Kidney epithelial cell (primary cell): Measurements from ENCODE around the gene RMND5B. TPM values are rescaled to one million over a fixed set of nuclear protein-coding genes. Genes with fewer than 3 reads are reported as not detected.

Source experiments
- DNase-seq: peaks from one replicate; pipeline ENCODE4 v3.0.0-alpha.2; 2010; ENCODE audit warnings: low read depth
- H3K27me3 ChIP-seq: 2 replicates; pipeline ENCODE4 v1.6.0; 2011; ENCODE audit warnings: low read length; ENCODE audit not compliant: control insufficient read depth, insufficient read depth
- H3K36me3 ChIP-seq: 2 replicates; pipeline ENCODE4 v1.5.1; 2011; ENCODE audit warnings: low read length; ENCODE audit not compliant: control insufficient read depth, insufficient read depth
- H3K4me3 ChIP-seq: 2 replicates; pipeline ENCODE4 v1.5.1; 2011; ENCODE audit warnings: low read depth, mild to moderate bottlenecking, control low read depth, low read length
- CTCF ChIP-seq: IDR thresholded peaks from 2 replicates; pipeline ENCODE4 v1.5.1; 2011; ENCODE audit warnings: mild to moderate bottlenecking, moderate library complexity, low read length, control low read depth, inconsistent platforms; ENCODE audit not compliant: insufficient read depth, poor library complexity, severe bottlenecking
- total RNA-seq: library from RNA; depleted of rRNA; stranded (reverse); fragments of >200 nt; gene quantifications from 2 replicates; pipeline ENCODE4 v1.2.3, GENCODE V29; 2015

Gene RMND5B
- total RNA-seq, 1 donor from 2014 or later = 26.3 TPM

DNA sequence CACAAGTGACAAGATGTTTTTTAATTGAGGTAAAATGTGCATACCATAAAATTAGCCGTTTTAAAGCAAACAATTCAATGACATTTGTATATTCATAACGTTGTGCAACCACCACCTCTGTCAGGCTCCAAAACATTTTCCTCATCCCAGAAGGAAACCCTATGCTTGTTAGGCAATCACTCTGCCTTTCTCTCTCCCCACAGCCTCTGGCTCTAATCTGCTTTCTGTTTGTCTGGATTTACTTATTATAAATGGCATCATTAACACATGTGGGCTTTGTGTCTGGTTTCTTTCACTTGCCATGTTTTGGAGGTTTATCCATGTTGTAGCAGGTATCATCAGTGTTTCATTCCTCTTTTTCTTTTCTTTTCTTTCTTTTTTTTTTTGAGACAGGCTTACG, 18.9 kb upstream of the RMND5B start:
- no peak for TF ChIP-seq CTCF
- Histone ChIP-seq H3K36me3 (no peaks in the 10 kb centered on the region), H3K27me3 (peaks cover 6% of the 10 kb centered on the region), H3K4me3 (no peak overlapping the region)
- DNase-seq = no peak

GRCh38 chr5:178112545-178112944, 18.3 kb upstream of the RMND5B start:
- Histone ChIP-seq H3K4me3 (no peak overlapping the region), H3K27me3 (peaks cover 5% of the 10 kb centered on the region), H3K36me3 (no peaks in the 10 kb centered on the region)
- no peak for DNase-seq
- TF ChIP-seq CTCF = no peak

- Histone ChIP-seq H3K4me3 (peak within 1 kb of the TSS; percentile 70), H3K27me3 (peaks cover 5% of the 10 kb centered on the region), H3K36me3 (no peaks in the 10 kb centered on the region)
- DNase-seq = no peak
- TF ChIP-seq CTCF = peak; percentile 6
Measured at GRCh38 chr5:178113141-178113787, 17.6 kb upstream of the RMND5B start, which contains the start of gene N4BP3. N4BP3 (plus strand) TSS chr5:178113532; CDS start chr5:178119584, 6,052 bp downstream.

GRCh38 chr5:178113841-178114324, 16.9 kb upstream of the RMND5B start:
- Histone ChIP-seq H3K27me3 (peaks cover 5% of the 10 kb centered on the region), H3K4me3 (peak overlapping the region; percentile 70), H3K36me3 (no peaks in the 10 kb centered on the region)
- TF ChIP-seq CTCF = no peak
- DNase-seq = no peak

DNA sequence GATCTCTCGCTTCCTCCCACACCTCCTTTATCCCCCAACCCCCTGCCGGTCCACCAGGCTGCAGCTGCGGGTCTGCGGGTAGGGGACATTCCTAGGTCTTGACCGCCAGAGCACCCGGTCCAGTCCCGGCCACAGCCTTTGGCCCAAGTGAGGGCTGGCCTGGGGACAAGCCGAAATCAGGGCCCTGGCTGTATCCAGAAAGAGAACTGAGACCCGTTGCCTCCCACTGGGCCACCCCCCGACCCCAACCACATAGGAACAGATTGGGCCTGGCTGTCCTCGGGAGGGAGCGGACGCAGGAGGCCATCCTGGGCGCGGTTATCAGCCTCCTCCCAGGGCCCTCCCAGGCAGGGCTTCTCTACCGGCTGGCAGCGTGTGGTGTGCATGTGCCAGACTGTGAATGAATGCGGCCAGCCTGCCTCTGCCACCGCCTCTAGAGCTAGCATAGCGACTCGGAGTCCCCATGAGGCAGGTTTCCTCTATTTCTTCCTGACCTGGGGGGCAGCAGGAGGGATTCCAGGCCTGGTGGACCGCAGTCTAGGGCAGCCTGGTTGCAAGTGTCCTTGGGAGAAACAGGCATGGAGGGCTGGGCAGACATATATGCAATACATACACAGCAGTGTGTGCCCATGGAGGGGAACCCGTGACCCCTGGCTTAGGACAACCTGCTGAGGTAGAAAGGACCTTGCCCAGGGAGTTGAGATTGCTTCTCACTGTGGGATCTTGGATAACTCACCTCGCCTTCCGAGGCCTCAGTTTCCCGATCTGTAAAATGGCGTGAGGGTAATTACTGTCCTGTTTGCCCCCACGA, 16.3 kb upstream of the RMND5B start:
- Histone ChIP-seq H3K36me3 (no peaks in the 10 kb centered on the region), H3K27me3 (peaks cover 5% of the 10 kb centered on the region), H3K4me3 (peak overlapping the region; percentile 70)
- TF ChIP-seq CTCF = no peak
- no peak for DNase-seq
